B cell (primary cell): ENCODE results near the gene STOX2. TPM values are rescaled to one million over a fixed set of nuclear protein-coding genes. Genes with fewer than 3 reads are reported as not detected.

Experiments
- ATAC-seq: fragments of 200-7000 bp; cut with Tn5 transposase; one replicate; pipeline ENCODE4 v1.10.0; 2021; ENCODE audit warnings: low read depth, mild to moderate bottlenecking, moderate number of reproducible peaks, moderate library complexity
- CTCF ChIA-PET: fragments of 350-600 bp; sonication (Branson Sonifier 250); formaldehyde crosslinking; loops from one replicate; lab custom pipeline; 2021; ENCODE audit warnings: antibody characterized with exemption, inconsistent platforms; lab: Charles Lee
- POLR2A ChIA-PET: fragments of 350-600 bp; sonication (Branson Sonifier 250); formaldehyde crosslinking; loops from one replicate; lab custom pipeline; 2021; ENCODE audit warnings: antibody characterized with exemption; lab: Charles Lee
- DNase-seq: peaks from one replicate; pipeline ENCODE4 v3.0.0; 2013
- H2AFZ ChIP-seq: 2 replicates; pipeline ENCODE4 v1.6.1; 2012; ENCODE audit warnings: mild to moderate bottlenecking, low read depth, low read length; ENCODE audit not compliant: insufficient read depth, poor library complexity, severe bottlenecking
- H3K27ac ChIP-seq, 2 donors: 1 replicate in 1 of 2; 2 replicates in 1 of 2; pipeline ENCODE4 v1.5.1; 2012 to 2013; ENCODE audit warnings: low read length in 2 of 2, mild to moderate bottlenecking in 2 of 2, moderate library complexity in 1 of 2
- H3K27me3 ChIP-seq, 4 experiments: fragments of 200-600 bp in 1 of 4; sonication (generic) in 1 of 4; replicated peaks in 1 of 4; 1 replicate in 2 of 4; 2 replicates in 2 of 4; pipeline versions ENCODE4 v1.6.1 to v1.7.0; 2013 to 2016; ENCODE audit warnings: low read length in 3 of 4, mild to moderate bottlenecking in 2 of 4, mixed read lengths in 1 of 4, moderate library complexity in 1 of 4; ENCODE audit not compliant: insufficient read depth in 4 of 4, control insufficient read depth in 3 of 4; ENCODE audit errors: control extremely low read depth in 1 of 4
- H3K36me3 ChIP-seq, 2 experiments: replicated peaks in 1 of 2; 1 replicate in 1 of 2; 2 replicates in 1 of 2; pipeline versions ENCODE4 v1.6.1 to v1.7.1; 2013; ENCODE audit warnings: low read length in 1 of 2; ENCODE audit not compliant: insufficient read depth in 2 of 2, control insufficient read depth in 1 of 2; ENCODE audit errors: control extremely low read depth in 1 of 2, extremely low read depth in 1 of 2
- H3K4me1 ChIP-seq, 2 donors: fragments of 200-600 bp in 1 of 2; sonication (generic) in 1 of 2; 1 replicate in 1 of 2; 2 replicates in 1 of 2; pipeline versions ENCODE4 v1.5.1 to v1.6.1; 2013 to 2017; ENCODE audit warnings: low read length in 2 of 2; ENCODE audit not compliant: control insufficient read depth in 2 of 2, insufficient read depth in 2 of 2
- H3K4me2 ChIP-seq: replicated peaks from 2 replicates; pipeline ENCODE3; 2012; ENCODE audit warnings: mild to moderate bottlenecking, low read depth, low read length; ENCODE audit not compliant: poor library complexity, severe bottlenecking
- H3K4me3 ChIP-seq, 5 experiments: fragments of 200-600 bp in 1 of 5; sonication (generic) in 1 of 5; 1 replicate in 3 of 5; 2 replicates in 2 of 5; pipeline versions ENCODE4 v1.5.1 to v1.7.0; 2011 to 2016; ENCODE audit warnings: low read length in 4 of 5, mild to moderate bottlenecking in 4 of 5, low read depth in 2 of 5, control low read depth in 1 of 5, moderate library complexity in 1 of 5; ENCODE audit not compliant: insufficient read depth in 1 of 5; ENCODE audit errors: control extremely low read depth in 1 of 5, extremely low read depth in 1 of 5
- H3K79me2 ChIP-seq: fragments of 200-600 bp; sonication (generic); one replicate; pipeline ENCODE4 v1.6.0; 2016; ENCODE audit warnings: low read length; ENCODE audit not compliant: control insufficient read depth, insufficient read depth
- H3K9ac ChIP-seq: fragments of 200-600 bp; sonication (generic); 2 replicates; pipeline ENCODE4 v1.6.1; 2017; ENCODE audit warnings: mild to moderate bottlenecking, low read length, moderate library complexity
- H3K9me3 ChIP-seq, 3 donors: one replicate each; pipeline versions ENCODE4 v1.6.1 to v1.7.1; 2013; ENCODE audit warnings: low read length in 2 of 3; ENCODE audit not compliant: control insufficient read depth in 2 of 3, insufficient read depth in 1 of 3; ENCODE audit errors: control extremely low read depth in 1 of 3
- H4K20me1 ChIP-seq: 2 replicates; pipeline ENCODE4 v1.6.0; 2012; ENCODE audit warnings: mild to moderate bottlenecking, low read length; ENCODE audit not compliant: insufficient read depth, control insufficient read depth, poor library complexity, severe bottlenecking
- H3K27ac Mint-ChIP-seq: one replicate; pipeline ENCODE4 v1.8.0; 2021; ENCODE audit warnings: mixed read lengths
- H3K27me3 Mint-ChIP-seq: one replicate; pipeline ENCODE4 v1.8.0; 2021; ENCODE audit warnings: mixed read lengths
- H3K4me1 Mint-ChIP-seq: one replicate; pipeline ENCODE4 v1.8.0; 2021; ENCODE audit warnings: mixed read lengths
- H3K4me3 Mint-ChIP-seq: one replicate; pipeline ENCODE4 v1.8.0; 2021; ENCODE audit warnings: mixed read lengths
- H3K9me3 Mint-ChIP-seq: one replicate; pipeline ENCODE4 v1.8.0; 2022; ENCODE audit warnings: mixed read lengths; ENCODE audit not compliant: insufficient read depth
- CTCF ChIP-seq: fragments of 200-600 bp; IDR thresholded peaks from one replicate; pipeline ENCODE4 v1.8.0; 2022; ENCODE audit warnings: antibody characterized with exemption, mild to moderate bottlenecking
- EZH2 ChIP-seq: IDR thresholded peaks from 2 replicates; pipeline ENCODE4 v1.6.1; 2012; ENCODE audit warnings: borderline replicate concordance, low read depth, mild to moderate bottlenecking, moderate library complexity, low read length; ENCODE audit not compliant: insufficient read depth, poor library complexity, severe bottlenecking
- WGBS: methylation state at CpG from one replicate; pipeline ENCODE4 v1.1.5; 2013; ENCODE audit warnings: missing lambda C conversion rate; ENCODE audit not compliant: insufficient coverage; 5-methylcytosine and 5-hydroxymethylcytosine counted together
- intact Hi-C: fragments of 100-400 bp; cut with micrococcal nuclease; formaldehyde crosslinking; loops from one replicate; pipeline ENCODE4 v1.10.0; 2022
- polyA plus RNA-seq: library from polyadenylated mRNA; depleted of rRNA; stranded (reverse); fragments of >200 nt; gene quantifications from 2 replicates; pipeline ENCODE4 v1.2.3, GENCODE V29; 2012
- total RNA-seq, 2 donors: library from RNA; stranded (reverse); fragments of 120-200 nt in 1 of 2; gene quantifications; 1 replicate in 1 of 2; 2 replicates in 1 of 2; pipeline versions ENCODE4 v1.2.3 to v1.2.4, GENCODE V29; 2013 to 2022

The STOX2 gene
- total and polyA plus RNA-seq, 2 donors (not counting 1 experiment from before 2014, with no cell fraction given): under 0.01 TPM; not detected in 1

DNA sequence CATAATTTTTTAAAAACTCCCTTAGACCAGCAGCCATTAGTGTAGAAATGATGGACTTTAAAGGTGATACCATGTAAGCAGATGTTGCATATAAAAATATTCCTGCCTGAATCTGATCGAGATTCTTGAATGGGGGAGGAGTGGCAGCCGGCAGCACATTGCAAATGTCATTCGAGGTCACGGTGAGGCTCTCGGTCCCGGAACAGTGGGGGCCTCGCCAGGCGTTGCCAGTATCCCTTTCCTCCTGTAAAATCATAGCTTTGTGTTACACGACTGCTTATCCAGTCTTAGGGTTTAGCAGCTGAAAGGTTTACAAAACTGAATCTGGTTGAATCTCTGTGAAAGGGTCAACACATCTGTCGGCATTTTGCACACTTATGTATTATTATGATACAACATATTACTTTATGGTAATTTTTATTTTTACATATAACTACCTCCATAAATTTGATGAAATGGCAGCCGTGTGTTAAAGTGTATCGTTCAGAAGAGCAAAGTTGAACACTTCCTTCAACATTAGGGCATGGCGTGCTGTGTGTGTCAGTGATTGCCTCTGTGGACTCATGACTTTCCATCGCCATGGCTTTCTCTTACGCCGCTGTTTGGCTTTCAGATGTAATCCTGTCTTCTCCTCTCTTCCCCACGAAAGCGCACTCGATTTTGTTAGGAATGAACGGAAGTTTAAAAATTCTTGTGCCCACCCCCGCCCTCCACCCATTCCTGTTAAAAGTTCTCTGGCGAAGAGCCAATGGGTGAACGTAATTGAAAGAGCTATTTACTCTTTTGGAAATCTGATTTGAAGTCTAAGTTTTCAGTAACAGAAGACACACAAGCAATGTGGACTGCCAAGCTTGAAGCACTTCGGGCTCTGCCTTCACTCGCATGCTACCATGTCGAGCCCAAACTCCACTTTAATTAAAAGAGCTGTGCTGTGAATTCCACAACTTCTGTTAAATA, 114.8 kb downstream of the STOX2 start:
- Mint-ChIP-seq H3K4me1 (no peaks in the 10 kb centered on the region), H3K9me3 (no peaks in the 10 kb centered on the region), H3K27ac (no peak overlapping the region), H3K27me3 (peaks cover 3% of the 10 kb centered on the region), H3K4me3 (no peak overlapping the region)
- H3K79me2 ChIP-seq: no peaks in the 10 kb centered on the region
- DNase-seq (no peak), ATAC-seq (no peak)
- WGBS: 97% methylated on average over 16 of the region's 26 CpGs
- H3K36me3 ChIP-seq: no peaks in the 10 kb centered on the region
- no peaks in the 10 kb centered on the region for H4K20me1 ChIP-seq
- H3K27me3 ChIP-seq: no peaks in the 10 kb centered on the region
- TF ChIP-seq CTCF: no peak
- TF ChIP-seq EZH2: no peak
- no peak overlapping the region for H3K27ac ChIP-seq
- H3K4me2 ChIP-seq: no peak overlapping the region
- H3K9ac ChIP-seq: no peak overlapping the region
- intact Hi-C loops: no loop called here
- H2AFZ ChIP-seq: no peak overlapping the region
- ChIA-PET CTCF (no interaction called here), POLR2A (no interaction called here)
- H3K4me1 ChIP-seq: no peaks in the 10 kb centered on the region
- no peak overlapping the region for H3K4me3 ChIP-seq
- H3K9me3 ChIP-seq: no peaks in the 10 kb centered on the region

DNA sequence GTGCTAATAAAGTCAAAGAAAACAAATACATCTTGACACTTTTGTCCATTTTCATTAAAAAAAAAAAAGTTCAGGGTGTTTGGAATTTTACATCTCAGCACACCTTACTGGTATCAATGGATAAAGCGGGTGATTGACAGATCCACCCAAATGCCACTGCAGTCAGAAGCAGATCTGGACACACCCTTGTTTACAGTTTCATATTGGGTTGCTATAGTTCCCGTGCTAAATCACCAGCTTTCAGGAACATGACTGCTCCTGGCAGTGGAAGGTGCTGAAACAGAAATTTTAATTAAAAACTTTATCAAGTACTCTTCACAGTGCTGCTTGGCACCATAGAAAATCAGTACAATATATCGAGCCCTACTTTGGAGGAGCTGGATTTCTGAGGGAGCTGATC, 116.3 kb downstream of the STOX2 start:
- CTCF ChIA-PET: interaction anchor here (0.6 kb wide), 1 partner anchor 13 kb away, joined by 3 read pairs; no protein-coding TSS in a partner anchor
- Histone ChIP-seq H3K79me2 (no peaks in the 10 kb centered on the region), H3K27me3 (no peaks in the 10 kb centered on the region), H3K9ac (no peak overlapping the region), H3K4me2 (no peak overlapping the region), H4K20me1 (no peaks in the 10 kb centered on the region), H3K27ac (no peak overlapping the region), H3K4me3 (no peak overlapping the region), H3K36me3 (no peaks in the 10 kb centered on the region), H3K4me1 (no peaks in the 10 kb centered on the region), H2AFZ (no peak overlapping the region), H3K9me3 (no peaks in the 10 kb centered on the region)
- POLR2A ChIA-PET: no interaction called here
- no peak for ATAC-seq
- DNase-seq: no peak
- no peak overlapping the region for H3K27ac Mint-ChIP-seq
- H3K4me1 Mint-ChIP-seq: no peaks in the 10 kb centered on the region
- intact Hi-C loops: no loop called here
- no peak for TF ChIP-seq EZH2
- no peak for TF ChIP-seq CTCF
- H3K9me3 Mint-ChIP-seq: no peaks in the 10 kb centered on the region
- no CpG with 5 or more reads among the region's 3 CpGs for WGBS
- H3K27me3 Mint-ChIP-seq: peaks cover 3% of the 10 kb centered on the region
- no peak overlapping the region for H3K4me3 Mint-ChIP-seq
